HUES48 (cell line): ENCODE measurements around the gene CPAMD8.
"Not testable (repeated sequence)": the region's sequence is repeated elsewhere in the genome, so short reads cannot be mapped to it uniquely, and the experiment has no call there.

Source experiments
- H3K27ac ChIP-seq: one replicate; pipeline ENCODE4 v1.7.0; 2013; ENCODE audit warnings: low read depth, low read length, inconsistent platforms
- H3K27me3 ChIP-seq: 2 replicates; pipeline ENCODE4 v1.6.1; 2013; ENCODE audit warnings: mild to moderate bottlenecking, low read length; ENCODE audit not compliant: control insufficient read depth, insufficient read depth
- H3K36me3 ChIP-seq: 2 replicates; pipeline ENCODE4 v1.6.1; 2013; ENCODE audit warnings: low read length; ENCODE audit not compliant: control insufficient read depth, insufficient read depth
- H3K4me1 ChIP-seq: 2 replicates; pipeline ENCODE4 v1.6.1; 2013; ENCODE audit warnings: mild to moderate bottlenecking, low read length; ENCODE audit not compliant: control insufficient read depth, insufficient read depth
- H3K4me3 ChIP-seq: 2 replicates; pipeline ENCODE4 v1.5.1; 2013; ENCODE audit warnings: mild to moderate bottlenecking, low read depth, low read length
- H3K9ac ChIP-seq: 2 replicates; pipeline ENCODE4 v1.6.1; 2013; ENCODE audit warnings: mild to moderate bottlenecking, low read depth, low read length, moderate library complexity
- H3K9me3 ChIP-seq: 2 replicates; pipeline ENCODE4 v1.6.1; 2013; ENCODE audit warnings: low read length; ENCODE audit not compliant: control insufficient read depth, insufficient read depth

Gene CPAMD8

DNA sequence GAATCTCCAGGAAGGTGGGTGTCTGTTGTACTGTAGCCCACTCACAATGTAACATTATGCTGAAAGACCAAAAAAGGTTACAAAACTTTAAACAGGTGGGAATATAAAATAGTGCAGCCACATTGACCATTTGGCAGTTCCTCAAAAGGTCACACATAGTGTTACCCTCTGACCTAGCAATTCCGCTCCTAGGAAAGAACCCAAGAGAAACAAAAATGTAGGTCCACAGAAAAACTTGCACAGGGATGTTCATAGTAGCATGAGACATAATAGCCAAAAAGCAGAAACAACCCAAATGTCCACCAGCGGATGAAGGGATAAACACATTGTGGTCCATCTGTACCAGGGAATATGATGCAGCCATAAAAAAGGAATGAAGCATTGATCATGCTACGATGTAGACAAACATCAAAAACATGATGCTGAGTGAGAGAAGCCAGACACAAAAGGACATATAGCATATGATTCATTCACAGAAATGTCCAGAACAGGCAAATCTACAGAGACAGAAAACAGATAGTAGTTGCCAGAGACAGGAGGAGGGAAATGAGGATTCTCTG, 27.9 kb downstream of the CPAMD8 start:
- H3K27ac ChIP-seq, result no peak overlapping the region
- H3K9me3 ChIP-seq, result 0 out of 2 replicates have a peak, but pooled peaks cover 6% of the 10 kb centered on the region
- H3K4me3 ChIP-seq, result no peak overlapping the region
- no peaks in the 10 kb centered on the region for H3K4me1 ChIP-seq
- no peaks in the 10 kb centered on the region for H3K27me3 ChIP-seq
- no peak overlapping the region for H3K9ac ChIP-seq
- H3K36me3 ChIP-seq, result peaks cover 18% of the 10 kb centered on the region

DNA sequence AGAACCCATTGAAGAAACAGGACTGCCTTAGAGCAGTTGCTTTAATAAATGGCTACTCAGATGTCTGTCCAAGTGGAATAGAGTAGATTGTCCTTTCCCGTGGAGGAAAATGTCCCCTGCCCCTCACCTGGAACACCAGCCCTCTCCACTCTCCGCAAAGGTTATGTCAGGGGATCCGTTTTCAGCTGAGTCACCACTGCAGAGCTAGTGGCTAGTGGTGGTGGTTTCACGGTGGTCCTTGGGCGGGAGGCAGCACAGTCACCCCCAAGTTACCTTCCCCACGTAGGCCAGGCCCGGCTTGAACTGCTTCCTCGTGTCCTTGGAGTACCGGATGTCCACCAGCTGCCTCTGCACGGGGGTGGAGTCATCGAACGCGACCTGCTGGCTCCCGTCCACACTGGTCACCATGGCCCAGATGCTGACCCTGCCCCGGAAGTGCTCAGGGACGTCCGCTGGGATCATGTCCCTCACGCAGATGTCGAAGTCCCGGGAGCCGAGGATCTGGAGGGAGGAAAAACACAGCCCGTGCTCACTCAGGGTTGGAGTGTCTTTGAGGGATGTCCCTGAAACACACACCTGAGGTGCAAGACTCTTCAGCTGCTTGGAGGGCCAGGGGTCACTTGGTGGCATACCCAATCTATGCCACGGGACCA, 29.6 kb downstream of the CPAMD8 start:
- H3K4me3 ChIP-seq, H3K9ac ChIP-seq, H3K9me3 ChIP-seq, H3K27me3 ChIP-seq, H3K27ac ChIP-seq, H3K4me1 ChIP-seq: not testable (repeated sequence)
- peaks cover 27% of the 10 kb centered on the region for H3K36me3 ChIP-seq

- Histone ChIP-seq H3K36me3 (peaks cover 23% of the 10 kb centered on the region), H3K27me3 (no peaks in the 10 kb centered on the region), H3K9me3 (peaks cover 2% of the 10 kb centered on the region; the same call in 1 of the 2 replicates), H3K9ac (no peak overlapping the region), H3K27ac (no peak overlapping the region), H3K4me1 (no peaks in the 10 kb centered on the region), H3K4me3 (no peak overlapping the region)
These were observed 37.9 kb downstream of the CPAMD8 start for GRCh38 chr19:16988661-16989060.

- H3K27me3 ChIP-seq, result no peaks in the 10 kb centered on the region
- no peak overlapping the region for H3K27ac ChIP-seq
- peaks cover 2% of the 10 kb centered on the region; the same call in 1 of the 2 replicates for H3K9me3 ChIP-seq
- H3K4me1 ChIP-seq, result no peaks in the 10 kb centered on the region
- H3K36me3 ChIP-seq, result peaks cover 9% of the 10 kb centered on the region; the same call in 1 of the 2 replicates
- no peak overlapping the region for H3K9ac ChIP-seq
- no peak overlapping the region for H3K4me3 ChIP-seq
These were observed 41.2 kb downstream of the CPAMD8 start for GRCh38 chr19:16985403-16985802.

DNA sequence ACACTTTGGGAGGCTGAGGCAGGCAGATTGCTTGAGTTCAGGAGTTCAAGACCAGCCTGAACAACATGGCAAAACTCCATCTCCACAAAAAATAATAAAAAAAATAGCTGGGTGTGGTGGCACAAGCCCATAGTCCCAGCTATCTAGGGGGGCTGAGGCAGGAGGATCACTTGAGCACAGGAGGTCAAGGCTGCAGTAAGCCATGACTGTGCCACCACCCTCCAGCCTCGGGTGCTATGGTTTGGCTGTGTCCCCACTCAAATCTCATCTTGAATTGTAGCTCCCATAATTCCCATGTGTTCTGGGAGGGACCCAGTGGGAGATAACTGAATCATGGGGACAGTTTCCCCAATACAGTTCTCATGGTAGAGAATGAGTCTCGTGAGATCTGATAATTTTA, 44.0 kb downstream of the CPAMD8 start:
- H3K27ac ChIP-seq, H3K4me3 ChIP-seq, H3K27me3 ChIP-seq, H3K4me1 ChIP-seq, H3K9ac ChIP-seq, H3K36me3 ChIP-seq, H3K9me3 ChIP-seq: not testable (repeated sequence)

- Histone ChIP-seq H3K9me3 (no peaks in the 10 kb centered on the region; the same call in 1 of the 2 replicates), H3K27me3 (no peaks in the 10 kb centered on the region), H3K36me3 (no peaks in the 10 kb centered on the region), H3K4me1 (no peaks in the 10 kb centered on the region), H3K9ac (no peak overlapping the region), H3K4me3 (no peak overlapping the region), H3K27ac (no peak overlapping the region)
These were observed 47.5 kb downstream of the CPAMD8 start for GRCh38 chr19:16978839-16979802.

- no peak overlapping the region for H3K27ac ChIP-seq
- H3K9me3 ChIP-seq, result no peaks in the 10 kb centered on the region
- no peak overlapping the region for H3K4me3 ChIP-seq
- no peaks in the 10 kb centered on the region for H3K27me3 ChIP-seq
- no peaks in the 10 kb centered on the region for H3K36me3 ChIP-seq
- H3K9ac ChIP-seq, result no peak overlapping the region
- no peaks in the 10 kb centered on the region for H3K4me1 ChIP-seq
These were observed 48.5 kb downstream of the CPAMD8 start for GRCh38 chr19:16978156-16978555.

GRCh38 chr19:16977306-16977705, 49.3 kb downstream of the CPAMD8 start:
- Histone ChIP-seq H3K36me3 (no peaks in the 10 kb centered on the region), H3K27ac (no peak overlapping the region), H3K4me3 (no peak overlapping the region), H3K27me3 (no peaks in the 10 kb centered on the region), H3K9me3 (no peaks in the 10 kb centered on the region), H3K9ac (no peak overlapping the region), H3K4me1 (no peaks in the 10 kb centered on the region)

DNA sequence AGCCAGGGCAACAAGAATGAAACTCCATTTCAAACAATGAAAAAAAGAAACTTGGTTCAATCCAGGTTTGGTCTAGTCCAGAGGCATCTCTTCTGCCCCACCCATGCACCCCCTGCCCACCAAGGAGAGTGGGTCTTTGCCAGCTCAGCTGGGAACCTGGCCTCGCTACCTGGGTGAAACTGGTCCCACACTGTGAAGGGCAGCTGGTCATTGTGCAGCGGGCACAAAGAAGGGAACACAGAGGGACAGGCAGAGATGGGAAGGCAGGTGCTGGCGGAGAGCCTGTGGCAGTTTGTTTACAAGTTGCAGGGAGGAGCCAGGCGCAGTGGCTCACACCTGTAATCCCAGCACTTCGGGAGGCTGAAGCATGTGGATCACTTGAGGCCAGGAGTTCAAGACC, 50.2 kb downstream of the CPAMD8 start:
- Histone ChIP-seq H3K4me3 (no peak overlapping the region), H3K9me3 (no peaks in the 10 kb centered on the region), H3K4me1 (no peaks in the 10 kb centered on the region), H3K36me3 (no peaks in the 10 kb centered on the region), H3K9ac (no peak overlapping the region), H3K27ac (no peak overlapping the region), H3K27me3 (no peaks in the 10 kb centered on the region)

DNA sequence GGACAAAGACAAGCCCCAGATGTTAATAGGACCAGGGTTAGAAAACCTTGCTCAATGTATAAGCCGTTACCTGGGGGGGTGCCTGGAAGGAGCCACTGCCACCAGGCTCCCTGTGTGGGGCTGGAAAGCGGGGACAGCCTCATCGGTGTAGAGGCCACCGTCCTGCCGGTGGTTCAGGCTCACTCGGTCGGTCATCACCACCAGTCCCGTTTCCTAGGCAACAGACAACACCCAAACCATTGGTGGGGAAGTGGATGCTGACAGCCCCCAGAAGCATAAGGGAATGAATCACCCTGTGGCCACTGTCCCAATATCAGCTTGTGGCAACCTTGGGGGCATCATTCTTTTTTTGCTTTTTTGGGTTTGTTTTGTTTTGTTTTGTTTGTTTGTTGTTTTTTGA, 55.8 kb downstream of the CPAMD8 start:
- Histone ChIP-seq H3K4me3 (no peak overlapping the region), H3K27ac (no peak overlapping the region), H3K9ac (no peak overlapping the region), H3K27me3 (no peaks in the 10 kb centered on the region), H3K4me1 (no peaks in the 10 kb centered on the region), H3K36me3 (no peaks in the 10 kb centered on the region), H3K9me3 (peaks cover 10% of the 10 kb centered on the region; the same call in 1 of the 2 replicates)

DNA sequence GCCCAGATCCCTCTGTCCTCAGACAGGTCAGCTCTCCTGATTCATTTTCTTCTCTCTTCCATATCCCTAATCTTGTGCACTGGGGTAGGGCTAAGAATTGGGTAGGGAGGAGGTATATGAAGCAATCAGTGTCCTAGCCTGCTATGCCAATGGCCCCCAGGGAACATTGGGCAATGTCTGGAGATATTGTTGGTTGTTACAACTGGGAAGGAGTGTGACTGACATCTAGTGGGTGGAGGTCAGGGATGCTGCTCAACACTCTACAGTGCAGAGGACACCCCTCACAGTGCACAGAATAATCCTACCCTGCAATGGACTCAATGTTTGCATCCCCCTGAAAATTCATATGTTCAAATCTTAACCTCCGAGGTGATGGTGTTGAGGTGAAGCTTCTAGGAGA, 57.5 kb downstream of the CPAMD8 start:
- Histone ChIP-seq H3K4me3 (no peak overlapping the region), H3K4me1 (no peaks in the 10 kb centered on the region), H3K9ac (no peak overlapping the region), H3K27ac (no peak overlapping the region), H3K9me3 (peaks cover 10% of the 10 kb centered on the region; the same call in 1 of the 2 replicates), H3K27me3 (no peaks in the 10 kb centered on the region), H3K36me3 (no peaks in the 10 kb centered on the region)
